T-helper 1 cell treated with Interleukin-12 subunit alpha and Interleukin-12 subunit beta and Interleukin-4 antibody, amounts not matched to agents 30 μg/mL and 1 μg/mL, for 36 hours (primary cell): ENCODE measurements around the gene STX16.

Experiments
- H3K27ac Mint-ChIP-seq: one replicate; pipeline ENCODE4 v1.8.0; 2021; ENCODE audit warnings: mild to moderate bottlenecking, mixed read lengths
- H3K27me3 Mint-ChIP-seq: one replicate; pipeline ENCODE4 v1.8.0; 2021; ENCODE audit warnings: low read depth, mixed read lengths
- H3K36me3 Mint-ChIP-seq: one replicate; pipeline ENCODE4 v1.8.0; 2021; ENCODE audit warnings: low read depth, mixed read lengths
- H3K4me1 Mint-ChIP-seq: one replicate; pipeline ENCODE4 v1.8.0; 2021; ENCODE audit warnings: low read depth, mixed read lengths
- H3K4me3 Mint-ChIP-seq: one replicate; pipeline ENCODE4 v1.8.0; 2021; ENCODE audit warnings: mild to moderate bottlenecking, moderate library complexity, mixed read lengths
- H3K9me3 Mint-ChIP-seq: one replicate; pipeline ENCODE4 v1.8.0; 2021; ENCODE audit warnings: mixed read lengths

Gene STX16

GRCh38 chr20:58613061-58613854 lies 37.8 kb upstream of the STX16 start:
- Mint-ChIP-seq H3K4me1 (no peaks in the 10 kb centered on the region), H3K36me3 (no peaks in the 10 kb centered on the region), H3K4me3 (no peak overlapping the region), H3K27me3 (peaks cover 4% of the 10 kb centered on the region), H3K9me3 (no peaks in the 10 kb centered on the region), H3K27ac (no peak overlapping the region)

DNA sequence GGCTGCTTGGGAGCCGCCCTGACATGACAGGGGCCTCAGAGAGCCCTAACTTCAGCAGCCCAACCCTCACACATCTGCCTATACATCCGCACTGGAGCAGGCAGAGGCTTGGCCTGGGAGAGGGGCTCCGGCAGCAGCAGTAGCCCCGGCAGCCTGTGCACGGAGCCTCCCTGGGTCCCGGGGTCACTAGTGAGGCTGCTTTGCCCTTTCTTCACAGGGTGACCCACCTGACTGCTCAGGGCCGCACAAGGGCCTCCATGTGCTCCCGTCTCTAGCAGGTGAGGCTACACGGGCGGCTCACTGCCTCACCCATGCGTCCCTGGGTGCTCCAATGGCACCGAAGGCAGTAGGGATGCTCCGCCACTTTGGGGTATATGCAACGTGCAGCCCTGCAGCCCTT lies 36.7 kb upstream of the STX16 start:
- H3K36me3 Mint-ChIP-seq = no peaks in the 10 kb centered on the region
- H3K4me1 Mint-ChIP-seq = no peaks in the 10 kb centered on the region
- peaks cover 4% of the 10 kb centered on the region for H3K27me3 Mint-ChIP-seq
- no peak overlapping the region for H3K4me3 Mint-ChIP-seq
- H3K27ac Mint-ChIP-seq = no peak overlapping the region
- no peaks in the 10 kb centered on the region for H3K9me3 Mint-ChIP-seq

- Mint-ChIP-seq H3K27me3 (peaks cover 4% of the 10 kb centered on the region), H3K27ac (no peak overlapping the region), H3K4me3 (no peak overlapping the region), H3K9me3 (no peaks in the 10 kb centered on the region), H3K4me1 (no peaks in the 10 kb centered on the region), H3K36me3 (no peaks in the 10 kb centered on the region)
These were observed 35.9 kb upstream of the STX16 start for GRCh38 chr20:58614984-58615760.

- H3K27me3 Mint-ChIP-seq = peaks cover 4% of the 10 kb centered on the region
- H3K36me3 Mint-ChIP-seq = no peaks in the 10 kb centered on the region
- no peak overlapping the region for H3K27ac Mint-ChIP-seq
- no peaks in the 10 kb centered on the region for H3K4me1 Mint-ChIP-seq
- no peak overlapping the region for H3K4me3 Mint-ChIP-seq
- H3K9me3 Mint-ChIP-seq = no peaks in the 10 kb centered on the region
These were observed 34.7 kb upstream of the STX16 start for GRCh38 chr20:58616411-58616810.

DNA sequence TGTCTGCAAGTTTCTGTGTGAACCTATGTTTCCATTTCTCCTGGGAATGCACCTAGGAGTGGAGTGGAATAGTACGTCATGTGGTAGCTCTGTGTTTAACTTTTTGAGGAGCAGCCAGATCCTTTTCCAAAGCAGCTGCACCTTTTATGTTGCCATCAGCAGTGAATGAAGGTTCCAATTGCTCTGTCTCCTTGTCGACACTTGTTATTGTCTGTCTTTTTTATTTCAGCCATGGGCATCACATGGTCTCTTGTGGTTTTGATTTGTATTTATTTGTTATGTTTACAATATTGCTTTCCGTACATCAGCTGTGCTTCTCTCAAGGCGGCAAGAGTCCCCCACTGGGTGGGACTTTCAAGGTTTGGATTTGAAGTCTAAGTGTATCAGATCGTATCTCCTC lies 33.9 kb upstream of the STX16 start:
- no peak overlapping the region for H3K4me3 Mint-ChIP-seq
- no peak overlapping the region for H3K27ac Mint-ChIP-seq
- no peaks in the 10 kb centered on the region for H3K9me3 Mint-ChIP-seq
- H3K27me3 Mint-ChIP-seq = peaks cover 4% of the 10 kb centered on the region
- H3K4me1 Mint-ChIP-seq = no peaks in the 10 kb centered on the region
- H3K36me3 Mint-ChIP-seq = no peaks in the 10 kb centered on the region

GRCh38 chr20:58618351-58619076 lies 32.6 kb upstream of the STX16 start:
- no peak overlapping the region for H3K27ac Mint-ChIP-seq
- no peaks in the 10 kb centered on the region for H3K4me1 Mint-ChIP-seq
- no peaks in the 10 kb centered on the region for H3K9me3 Mint-ChIP-seq
- H3K4me3 Mint-ChIP-seq = no peak overlapping the region
- peaks cover 4% of the 10 kb centered on the region for H3K27me3 Mint-ChIP-seq
- H3K36me3 Mint-ChIP-seq = no peaks in the 10 kb centered on the region

GRCh38 chr20:58619077-58619863 lies 31.8 kb upstream of the STX16 start:
- Mint-ChIP-seq H3K27ac (no peak overlapping the region), H3K4me3 (no peak overlapping the region), H3K4me1 (no peaks in the 10 kb centered on the region), H3K36me3 (no peaks in the 10 kb centered on the region), H3K27me3 (peaks cover 4% of the 10 kb centered on the region), H3K9me3 (no peaks in the 10 kb centered on the region)

GRCh38 chr20:58619864-58620431 lies 31.1 kb upstream of the STX16 start:
- H3K27ac Mint-ChIP-seq = no peak overlapping the region
- H3K36me3 Mint-ChIP-seq = no peaks in the 10 kb centered on the region
- no peak overlapping the region for H3K4me3 Mint-ChIP-seq
- no peaks in the 10 kb centered on the region for H3K4me1 Mint-ChIP-seq
- H3K27me3 Mint-ChIP-seq = peaks cover 4% of the 10 kb centered on the region
- H3K9me3 Mint-ChIP-seq = no peaks in the 10 kb centered on the region

GRCh38 chr20:58621906-58622548 lies 29.1 kb upstream of the STX16 start:
- Mint-ChIP-seq H3K4me1 (no peaks in the 10 kb centered on the region), H3K27me3 (peaks cover 4% of the 10 kb centered on the region), H3K9me3 (no peaks in the 10 kb centered on the region), H3K27ac (no peak overlapping the region), H3K36me3 (no peaks in the 10 kb centered on the region), H3K4me3 (no peak overlapping the region)

DNA sequence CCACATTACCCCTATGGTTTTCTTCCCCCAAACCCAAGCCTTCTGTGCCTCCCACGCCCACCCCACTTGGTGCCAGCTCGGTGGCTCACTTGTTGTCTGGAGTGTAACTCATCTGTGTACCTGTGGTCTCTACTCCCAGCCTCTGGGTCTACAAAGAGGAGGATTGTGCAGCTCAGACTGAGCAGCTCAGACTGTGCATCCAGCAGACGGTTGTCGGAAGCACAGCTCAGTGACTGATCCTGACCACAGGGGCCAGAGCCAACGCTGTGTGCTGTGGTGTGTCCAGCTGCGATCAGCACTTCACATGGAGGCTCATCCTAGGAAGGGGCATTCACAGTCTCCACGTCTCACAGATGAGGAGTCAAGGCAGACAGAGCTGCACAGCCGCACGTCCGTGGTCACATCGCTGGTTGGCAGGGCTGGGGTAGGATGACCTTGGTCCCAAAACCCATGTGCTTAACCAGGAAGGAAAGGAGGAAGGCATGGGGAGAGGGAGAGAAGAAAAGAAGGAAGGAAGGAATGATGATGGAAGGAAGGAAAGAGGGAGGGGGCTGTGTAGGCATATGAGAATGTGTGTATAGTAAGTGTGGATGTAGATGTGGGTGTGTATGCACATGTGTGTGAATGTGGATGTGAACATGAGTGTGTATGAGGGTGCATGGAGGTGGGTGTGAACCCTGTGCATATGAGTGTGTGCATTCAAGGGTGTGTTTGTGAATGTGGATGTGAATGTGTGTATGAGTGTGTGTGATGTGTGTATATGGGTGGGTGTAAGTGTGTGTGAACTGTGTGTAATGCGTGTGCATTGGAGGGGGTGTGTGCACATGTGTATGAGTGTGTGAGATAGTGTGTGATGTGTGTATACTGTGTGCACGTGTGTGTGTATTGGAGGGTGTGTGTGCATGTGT lies 28.2 kb upstream of the STX16 start:
- no peak overlapping the region for H3K27ac Mint-ChIP-seq
- no peaks in the 10 kb centered on the region for H3K9me3 Mint-ChIP-seq
- H3K4me1 Mint-ChIP-seq = no peaks in the 10 kb centered on the region
- no peak overlapping the region for H3K4me3 Mint-ChIP-seq
- H3K36me3 Mint-ChIP-seq = no peaks in the 10 kb centered on the region
- H3K27me3 Mint-ChIP-seq = no peaks in the 10 kb centered on the region

DNA sequence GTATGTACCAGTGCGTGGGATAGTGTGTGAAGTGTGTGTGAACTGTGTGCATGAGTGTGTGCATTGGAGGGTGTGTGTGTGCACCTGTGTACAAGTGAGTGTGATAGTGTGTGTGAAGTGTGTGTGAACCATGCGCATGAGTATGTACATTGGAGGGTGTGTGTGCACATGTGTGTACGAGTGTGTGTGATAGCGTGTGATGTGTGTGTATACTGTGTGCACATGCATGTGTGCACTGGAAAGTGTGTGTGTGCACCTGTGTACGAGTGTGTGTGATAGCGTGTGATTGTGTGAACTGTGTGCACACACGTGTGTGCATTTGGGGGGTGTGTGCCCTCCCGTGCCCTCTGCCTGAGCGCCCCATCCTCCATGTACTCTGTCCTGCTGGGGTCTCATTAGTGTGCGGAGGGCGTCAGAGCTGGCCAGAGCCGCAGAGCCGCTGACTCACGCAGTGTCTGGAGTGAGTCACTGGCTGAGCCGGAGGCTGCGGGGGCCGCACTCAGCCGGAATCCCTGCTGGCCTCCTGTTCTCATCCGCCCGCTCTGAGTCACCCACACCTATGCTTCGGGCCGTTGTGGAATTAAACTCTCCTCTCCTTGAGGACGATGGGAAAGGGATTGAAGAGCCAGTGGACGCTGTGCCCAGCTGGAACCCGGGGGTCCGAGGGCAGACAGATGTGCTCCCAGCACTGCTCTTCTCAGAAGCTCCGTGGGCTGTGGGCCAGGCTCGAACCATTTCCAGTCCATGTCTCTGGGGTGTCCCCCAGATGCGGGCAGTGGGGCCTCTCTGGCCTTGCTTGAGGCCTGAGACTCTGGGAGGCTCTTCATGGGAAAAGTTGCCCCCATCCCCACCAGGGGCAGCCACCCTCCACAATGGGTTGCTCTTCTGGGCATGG lies 27.3 kb upstream of the STX16 start:
- Mint-ChIP-seq H3K4me3 (no peak overlapping the region), H3K9me3 (no peaks in the 10 kb centered on the region), H3K4me1 (no peaks in the 10 kb centered on the region), H3K27ac (no peak overlapping the region), H3K27me3 (no peaks in the 10 kb centered on the region), H3K36me3 (no peaks in the 10 kb centered on the region)

DNA sequence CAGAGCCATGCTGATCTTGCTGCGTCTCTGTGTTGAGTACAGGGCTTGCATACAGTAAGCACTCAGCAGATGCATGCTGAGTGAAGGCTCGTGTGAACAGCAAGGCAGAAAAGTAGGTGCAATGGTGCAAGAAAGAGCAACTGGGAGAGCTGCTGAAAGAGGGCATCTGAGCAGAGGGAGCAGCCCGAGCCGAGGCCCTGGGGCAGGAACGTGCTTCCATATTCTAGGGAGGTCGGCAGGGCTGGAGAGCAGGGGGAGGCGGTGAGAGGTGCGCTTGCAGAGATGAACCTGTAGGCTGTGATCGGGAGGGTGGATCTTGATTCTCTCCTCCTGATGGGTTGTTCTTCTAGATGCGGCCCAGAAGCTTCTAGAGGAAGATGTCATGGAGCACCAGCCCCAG lies 26.4 kb upstream of the STX16 start:
- no peak overlapping the region for H3K4me3 Mint-ChIP-seq
- H3K36me3 Mint-ChIP-seq = no peaks in the 10 kb centered on the region
- H3K4me1 Mint-ChIP-seq = no peaks in the 10 kb centered on the region
- H3K27ac Mint-ChIP-seq = no peak overlapping the region
- H3K27me3 Mint-ChIP-seq = no peaks in the 10 kb centered on the region
- no peaks in the 10 kb centered on the region for H3K9me3 Mint-ChIP-seq
